Left forelimb (tissue), 1 donor: ENCODE results near the gene HSP90B1.
A peak's percentile ranks its signal among the peaks of the same experiment; 100 is the strongest.

Experiments
- DNase-seq: peaks from one replicate; pipeline ENCODE4 v3.0.0-alpha.2; 2018; ENCODE audit warnings: low spot score

The HSP90B1 gene

DNA sequence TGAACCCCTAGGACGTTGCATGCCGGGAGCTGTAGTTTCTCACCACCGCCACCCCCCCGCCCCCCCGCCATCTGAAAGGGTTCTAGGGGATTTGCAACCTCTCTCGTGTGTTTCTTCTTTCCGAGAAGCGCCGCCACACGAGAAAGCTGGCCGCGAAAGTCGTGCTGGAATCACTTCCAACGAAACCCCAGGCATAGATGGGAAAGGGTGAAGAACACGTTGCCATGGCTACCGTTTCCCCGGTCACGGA lies 501 bp upstream of the HSP90B1 start:
- no peak for DNase-seq

DNA sequence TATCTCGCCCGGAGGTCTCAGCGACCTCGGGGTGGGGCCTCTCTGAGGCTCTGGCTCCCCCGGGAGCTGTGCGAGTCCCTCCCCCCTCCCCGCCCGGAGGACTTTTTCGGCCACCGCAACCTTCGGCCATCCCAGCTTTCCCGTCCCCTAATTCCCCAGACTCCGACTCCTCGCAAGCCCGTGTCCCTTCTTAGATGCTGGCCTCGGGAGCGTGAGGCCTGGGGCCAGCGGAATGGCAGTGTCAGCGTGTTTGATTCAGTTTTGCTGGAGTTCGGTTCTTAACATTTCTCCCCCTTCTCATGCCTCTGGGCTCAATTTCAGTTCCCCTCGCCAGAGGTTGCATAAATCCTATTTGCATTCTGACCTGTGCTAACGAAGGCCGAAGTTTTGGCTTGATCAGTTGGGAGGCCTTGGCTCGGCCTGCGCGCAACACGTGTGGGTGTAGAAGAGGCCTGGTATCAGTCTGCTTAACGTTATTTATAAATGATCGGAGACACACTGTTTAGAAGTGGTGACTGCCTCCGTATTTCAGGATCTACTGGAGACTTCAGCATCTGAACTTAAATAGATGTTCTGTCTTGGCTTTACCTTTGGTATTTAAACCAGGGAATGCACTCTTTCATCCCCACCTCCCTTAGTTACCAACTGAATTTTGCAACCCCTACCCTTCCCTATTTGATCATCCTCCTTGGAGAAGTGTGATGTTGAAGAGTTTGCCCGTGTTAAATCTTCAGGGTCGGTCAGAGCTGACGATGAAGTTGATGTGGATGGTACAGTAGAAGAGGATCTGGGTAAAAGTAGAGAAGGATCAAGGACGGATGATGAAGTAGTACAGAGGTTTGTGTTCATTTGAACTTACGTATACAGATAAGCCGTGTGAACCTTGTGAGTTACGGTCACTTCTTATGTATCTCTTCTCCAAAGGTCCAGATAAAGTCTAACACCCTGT lies 851 bp downstream of the HSP90B1 start:
- DNase-seq: no peak

DNA sequence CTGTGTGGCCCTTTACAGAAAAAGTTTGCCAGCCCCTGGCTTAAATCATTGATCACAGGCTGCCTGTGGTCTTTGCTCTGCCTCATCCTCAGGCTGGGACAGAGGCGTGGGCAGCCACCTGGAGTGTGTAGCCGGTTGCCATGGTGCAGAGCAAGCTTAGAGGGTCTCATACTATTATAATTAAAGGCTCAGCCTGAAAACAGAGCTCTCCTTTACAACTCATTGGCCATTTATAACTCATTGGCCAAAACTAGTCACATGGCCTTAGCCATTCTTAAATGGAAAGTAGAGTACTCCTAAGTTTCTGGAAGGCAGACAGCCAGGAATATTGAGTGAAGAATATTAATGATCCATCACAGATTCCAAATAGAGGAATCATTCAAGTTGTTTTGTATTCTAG lies 3.0 kb downstream of the HSP90B1 start:
- DNase-seq: no peak

DNA sequence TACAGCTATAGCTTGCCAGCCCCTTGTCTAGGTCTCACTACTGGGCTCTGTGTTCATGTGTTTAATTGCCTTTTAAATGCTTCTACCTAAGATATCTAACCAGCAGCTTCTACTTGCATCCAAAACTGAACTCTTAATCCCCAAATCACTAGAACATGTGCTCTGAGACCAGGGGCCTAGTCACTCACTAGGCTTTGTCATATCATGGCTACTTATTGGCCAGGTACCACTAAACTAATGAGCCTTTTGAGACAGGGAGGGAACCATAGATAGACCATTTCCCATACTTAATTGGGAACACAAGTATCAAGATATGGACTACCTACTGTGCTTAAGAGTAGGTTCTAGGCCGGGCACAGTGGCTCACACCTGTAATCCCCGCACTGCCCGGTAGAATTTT lies 6.5 kb downstream of the HSP90B1 start:
- no peak for DNase-seq

DNA sequence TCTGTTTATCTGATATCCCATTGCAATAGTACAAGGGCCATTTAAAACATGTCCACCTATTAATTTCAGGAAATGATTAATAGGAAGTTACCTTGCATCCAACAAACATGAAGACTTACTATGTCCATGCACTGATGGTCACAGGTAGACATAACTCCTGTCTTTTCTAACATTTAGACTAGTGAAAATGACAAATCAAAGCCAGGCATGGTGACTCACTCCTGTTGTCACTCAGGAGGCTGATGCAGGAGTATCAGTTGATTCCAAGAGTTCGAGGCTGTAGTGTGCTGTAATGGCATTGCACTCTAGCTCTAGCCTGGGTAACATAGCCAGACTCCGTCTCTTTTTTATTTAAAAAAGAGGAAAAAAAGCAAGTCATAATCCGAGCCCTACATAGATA lies 14.8 kb downstream of the HSP90B1 start:
- no peak for DNase-seq

DNA sequence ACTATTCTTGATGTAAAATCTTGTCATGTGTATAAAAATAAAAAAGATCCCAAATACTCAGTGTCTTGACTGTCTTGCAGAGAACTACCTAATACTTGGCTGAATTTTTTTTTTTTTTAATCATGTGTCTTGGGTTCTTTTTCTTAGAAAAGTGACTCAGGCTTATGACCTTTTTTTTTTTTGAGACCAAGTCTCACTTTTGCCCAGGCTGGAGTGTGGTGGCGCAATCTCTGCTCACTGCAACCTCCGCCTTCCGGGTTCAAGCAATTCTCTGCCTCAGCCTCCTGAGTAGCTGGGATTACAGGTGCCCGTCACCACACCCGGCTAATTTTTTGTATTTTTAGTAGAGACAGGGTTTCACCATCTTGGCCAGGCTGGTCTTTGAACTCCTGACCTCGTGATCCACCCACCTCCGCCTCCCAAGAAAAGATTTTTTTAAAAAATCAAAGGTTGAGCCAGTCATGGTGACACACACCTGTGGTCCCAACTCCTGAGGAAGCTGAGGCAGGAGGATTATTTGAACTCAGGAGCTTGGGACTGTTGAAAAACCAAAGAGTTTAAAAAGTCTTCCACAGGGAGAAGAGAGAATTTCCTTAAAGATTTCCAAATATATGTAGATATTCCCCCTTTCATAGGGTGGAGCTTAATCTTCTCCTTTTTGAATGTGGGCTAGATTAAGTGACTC lies 17.8 kb downstream of the HSP90B1 start:
- no peak for DNase-seq

DNA sequence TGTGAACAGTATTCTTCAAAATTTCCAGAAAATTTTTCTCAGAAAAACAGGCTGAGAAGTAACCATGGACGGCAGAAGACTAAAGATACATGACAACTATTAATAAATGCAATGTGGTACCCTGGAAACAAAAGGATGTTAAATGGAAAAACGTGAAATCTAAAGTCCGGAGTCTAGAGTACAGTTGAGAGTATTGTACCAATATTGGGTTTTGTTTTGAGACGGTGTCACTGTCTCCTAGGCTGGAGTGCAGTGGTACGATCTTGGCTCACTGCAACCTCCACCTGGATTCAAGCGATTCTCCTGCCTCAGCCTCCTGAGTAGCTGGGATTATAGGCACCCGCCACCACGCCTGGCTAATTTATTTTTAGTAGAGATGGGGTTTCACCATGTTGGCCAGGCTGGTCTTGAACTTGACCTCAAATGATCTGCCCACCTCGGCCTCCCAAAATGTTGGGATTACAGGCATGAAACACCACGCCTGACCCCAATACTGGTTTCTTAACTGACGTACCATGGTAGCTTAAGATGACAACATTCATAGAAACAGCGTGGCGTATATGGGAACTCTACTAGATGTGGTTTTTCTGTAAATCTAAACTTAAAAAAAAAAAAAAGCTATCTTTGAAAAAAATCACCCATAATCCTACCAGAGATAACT lies 18.7 kb downstream of the HSP90B1 start:
- no peak for DNase-seq

DNA sequence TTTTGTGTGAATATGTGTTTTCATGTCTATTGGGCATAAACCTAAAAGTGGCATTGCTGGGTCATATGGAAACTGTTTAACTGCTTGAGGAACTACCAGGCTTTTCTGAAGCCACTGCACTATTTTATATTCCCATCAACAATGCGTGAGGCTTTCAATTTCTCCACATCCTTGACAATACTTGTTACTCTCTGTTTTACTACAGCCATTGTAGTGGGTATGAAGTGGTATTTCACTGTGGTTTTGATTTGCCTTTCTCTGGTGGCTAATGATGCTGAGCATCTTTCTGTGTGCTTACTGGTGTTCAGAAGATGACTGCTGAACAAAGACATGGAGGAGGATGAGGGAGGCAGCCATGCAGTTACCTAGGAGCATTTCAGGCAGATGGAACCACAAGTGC lies 22.3 kb downstream of the HSP90B1 start:
- DNase-seq: no peak

DNA sequence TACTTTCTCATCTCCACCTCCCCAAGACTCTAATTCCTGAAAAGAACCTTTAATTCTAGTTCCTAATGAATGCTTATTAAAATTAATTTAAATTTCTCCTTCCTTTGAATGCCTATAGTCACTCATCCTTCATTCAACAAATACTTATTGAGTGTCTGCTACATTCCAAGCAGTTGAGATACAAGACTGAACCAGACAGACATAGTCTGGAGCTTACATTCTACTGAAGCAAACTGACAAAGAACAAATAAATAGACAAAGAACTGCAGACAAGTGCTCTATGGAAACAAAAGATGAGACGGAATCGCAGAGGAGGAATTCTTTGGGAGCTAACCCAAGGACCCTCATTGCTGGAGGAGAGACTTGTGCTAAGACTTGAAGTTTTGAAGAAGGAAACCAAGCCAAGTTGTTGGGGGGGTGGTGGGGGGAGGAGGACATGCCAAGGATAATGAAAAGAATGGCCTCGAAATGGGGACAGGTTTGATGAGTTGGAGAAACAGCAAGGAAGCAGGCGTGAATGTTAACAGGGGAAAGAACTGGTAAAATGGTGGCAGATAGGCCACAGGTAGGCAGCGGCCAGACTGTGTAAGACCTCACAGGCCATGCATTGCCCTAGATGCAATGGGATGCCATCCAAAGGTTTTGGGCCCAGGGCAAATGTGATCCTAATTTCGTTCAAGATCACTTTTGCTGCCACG lies 25.8 kb downstream of the HSP90B1 start:
- DNase-seq: no peak

DNA sequence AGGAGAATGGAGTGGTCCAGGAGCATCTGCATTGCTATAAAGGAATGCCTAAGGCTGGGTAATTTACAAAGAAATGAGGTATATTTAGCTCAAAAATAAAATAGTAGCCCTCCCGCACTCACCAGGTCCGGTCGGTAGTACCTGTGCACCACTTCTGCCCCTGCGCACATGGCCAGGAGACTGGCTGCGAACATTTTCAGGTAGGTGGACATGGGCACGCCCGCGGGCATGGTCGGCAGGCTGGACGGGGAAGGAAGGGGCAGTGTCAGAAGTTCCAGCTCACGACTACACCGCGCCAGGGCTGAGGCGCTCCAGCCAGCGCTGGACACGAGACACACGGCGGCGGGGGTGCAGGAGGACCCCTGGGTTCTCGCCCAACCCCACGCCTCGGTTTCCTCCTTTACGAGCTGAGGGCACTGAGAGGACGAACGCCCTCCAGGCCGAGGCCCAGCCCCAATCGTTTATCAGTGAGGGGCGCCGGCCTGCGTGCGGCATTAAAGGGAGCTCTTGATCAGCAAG lies 26.4 kb downstream of the HSP90B1 start:
- DNase-seq: no peak

DNA sequence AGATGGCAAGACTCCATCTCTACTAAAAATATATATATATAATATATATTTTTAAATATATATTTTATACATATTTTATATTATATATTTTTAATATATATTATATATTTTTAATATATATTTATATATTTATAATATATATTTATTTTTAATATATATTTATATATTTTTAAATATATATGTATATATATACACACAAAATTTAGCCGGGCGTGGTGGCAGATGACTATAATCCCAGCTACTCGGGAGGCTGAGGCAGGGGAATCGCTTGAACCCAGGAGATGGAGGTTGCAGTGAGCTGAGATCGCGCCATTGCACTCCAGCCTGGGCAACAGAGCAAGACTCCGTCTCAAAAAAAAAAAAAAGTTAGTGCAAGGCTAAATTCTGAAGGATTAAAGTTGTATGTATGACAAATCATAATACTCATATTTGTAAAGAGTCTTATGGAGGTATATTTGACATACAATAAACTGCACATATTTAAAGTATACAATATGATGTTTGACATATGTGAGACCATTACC lies 27.7 kb downstream of the HSP90B1 start:
- no peak for DNase-seq

DNA sequence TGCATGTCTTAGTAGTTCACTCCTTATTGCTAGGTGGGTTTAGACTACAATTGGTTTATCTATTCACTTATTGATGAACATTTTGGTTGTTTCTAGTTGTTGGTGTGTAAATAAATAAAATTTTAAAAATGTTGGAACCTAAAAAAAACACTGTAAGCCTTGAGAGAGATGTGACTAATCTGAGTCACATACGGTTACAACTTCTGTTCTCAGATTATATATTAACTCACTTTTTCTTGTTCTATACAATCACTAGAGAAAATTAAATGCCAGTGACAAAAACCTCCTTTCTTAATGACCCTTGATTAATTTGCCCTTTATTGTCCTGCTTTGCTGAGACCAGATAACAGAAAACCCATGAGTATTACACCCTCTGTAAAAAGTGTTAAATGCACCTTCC lies 28.4 kb downstream of the HSP90B1 start:
- no peak for DNase-seq

DNA sequence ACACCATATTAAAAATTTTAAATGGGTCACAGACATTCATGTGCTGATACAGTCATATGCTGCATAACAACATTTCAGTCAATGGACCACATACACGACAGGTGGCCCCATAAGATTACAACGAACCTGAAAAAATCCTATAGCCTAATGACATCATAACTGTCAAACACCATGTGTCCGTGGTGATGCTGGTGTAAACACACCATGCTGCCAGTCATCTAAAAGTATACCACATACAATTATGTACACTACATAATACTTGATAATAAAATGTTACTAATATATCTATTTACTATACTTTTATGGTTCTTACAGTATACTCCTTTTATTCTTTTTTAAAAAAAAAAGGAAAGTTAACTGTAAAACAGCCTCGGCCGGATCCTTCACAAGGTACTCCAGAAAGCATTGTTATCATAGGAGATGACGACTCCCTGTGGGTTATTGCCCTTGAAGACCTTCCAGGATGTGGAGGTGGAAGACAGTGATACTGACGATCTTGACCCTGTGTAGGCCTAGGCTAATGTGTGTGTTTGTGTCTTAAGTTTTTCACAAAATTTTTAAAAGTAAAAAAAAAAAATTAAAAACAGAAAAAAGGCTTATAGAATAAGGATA lies 30.5 kb downstream of the HSP90B1 start:
- no peak for DNase-seq

DNA sequence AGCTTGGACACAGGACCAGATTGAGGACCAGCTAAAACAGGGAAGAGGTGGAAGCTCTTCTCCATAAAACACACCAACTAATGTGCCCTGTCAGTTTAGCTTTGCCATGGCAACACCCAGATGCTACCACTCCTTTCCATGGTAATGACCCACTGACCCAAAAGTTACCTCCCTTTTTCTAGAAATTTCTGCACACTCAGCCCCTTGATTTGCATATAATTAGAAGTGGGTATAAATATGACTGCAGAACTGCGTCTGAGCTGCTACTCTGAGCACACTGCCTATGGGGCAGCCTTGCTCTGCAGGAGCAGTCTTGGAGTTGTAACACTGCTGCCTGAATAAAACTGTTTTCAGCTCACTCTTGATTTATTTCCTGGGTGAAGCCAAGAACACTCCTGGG lies 32.3 kb downstream of the HSP90B1 start:
- no peak for DNase-seq

DNA sequence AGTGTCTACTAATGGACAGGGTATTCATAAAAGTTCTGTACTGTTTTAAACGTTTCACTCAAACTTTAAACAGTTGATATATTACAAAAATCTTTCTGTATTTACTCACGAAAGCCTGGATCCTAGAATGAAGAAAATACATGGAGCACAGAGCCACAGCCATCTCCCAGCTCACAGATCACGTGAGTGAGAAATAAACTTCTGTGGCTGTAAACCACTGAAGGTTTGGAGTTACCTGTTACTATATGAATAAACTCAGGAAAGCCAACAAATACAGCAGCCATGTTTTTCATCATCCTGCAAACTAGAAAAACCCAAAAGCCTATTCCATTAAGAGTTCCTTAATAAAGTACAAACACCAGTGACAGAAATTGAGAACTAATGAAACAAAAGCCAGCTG lies 34.6 kb downstream of the HSP90B1 start:
- DNase-seq: no peak

DNA sequence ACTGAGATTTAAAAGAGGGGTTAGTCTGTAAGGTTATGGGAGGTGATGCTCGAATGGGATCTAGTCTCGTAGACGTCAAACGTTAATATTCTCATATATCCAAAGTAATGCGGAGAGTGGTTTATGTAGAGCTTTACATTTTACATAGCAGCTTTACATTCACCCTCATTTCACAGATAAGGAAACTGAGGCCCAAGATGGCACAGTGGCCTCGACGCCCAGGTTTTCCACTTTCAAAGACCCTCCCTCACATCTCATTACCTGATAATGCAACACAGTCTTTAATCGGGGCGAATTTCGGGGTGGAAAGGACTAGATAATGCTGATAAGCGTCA lies 35.0 kb downstream of the HSP90B1 start:
- no peak for DNase-seq

DNA sequence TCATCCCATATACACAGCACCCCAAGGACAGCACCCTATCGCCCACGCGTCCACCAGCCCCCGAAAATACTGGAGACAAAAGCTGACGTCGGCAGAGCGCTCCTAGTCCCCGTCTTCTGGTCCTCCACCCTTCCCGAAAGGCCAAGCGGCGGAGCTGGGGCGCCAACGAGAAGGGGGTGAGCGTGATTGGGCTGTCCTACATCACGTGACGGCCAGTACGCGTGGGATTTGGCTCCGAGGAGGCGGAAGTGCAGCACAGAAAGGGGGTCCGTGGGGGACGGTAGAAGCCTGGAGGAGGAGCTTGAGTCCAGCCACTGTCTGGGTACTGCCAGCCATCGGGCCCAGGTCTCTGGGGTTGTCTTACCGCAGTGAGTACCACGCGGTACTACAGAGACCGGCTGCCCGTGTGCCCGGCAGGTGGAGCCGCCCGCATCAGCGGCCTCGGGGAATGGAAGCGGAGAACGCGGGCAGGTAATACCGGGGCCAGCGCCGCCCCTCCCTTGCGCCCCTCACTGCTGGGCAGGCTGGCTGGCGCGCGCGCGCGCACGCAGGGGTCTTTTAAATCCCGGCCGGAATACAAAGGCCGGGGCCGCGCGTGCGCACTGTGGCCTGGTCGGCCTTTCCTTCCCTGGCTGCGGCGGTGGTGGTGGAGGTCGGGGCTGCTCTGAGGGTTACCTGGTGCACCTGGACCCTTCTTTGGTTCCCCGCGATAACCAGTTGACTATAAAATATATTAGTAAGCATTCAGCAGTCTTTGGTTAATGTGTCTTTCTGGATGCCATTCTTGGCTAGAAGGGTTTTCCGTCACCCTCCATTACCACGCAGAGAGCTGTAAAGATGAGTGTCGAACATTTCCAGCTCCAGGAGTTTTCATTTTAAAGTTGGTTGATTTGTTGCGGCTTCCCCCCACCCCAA lies 35.6 kb downstream of the HSP90B1 start, which contains the start of gene TDG:
Gene TDG, plus strand, starts transcription at position 283 of the 915 bp plus-strand sequence. Its CDS starts 166 bp downstream, at position 449.
- DNase-seq: peak; percentile 98

DNA sequence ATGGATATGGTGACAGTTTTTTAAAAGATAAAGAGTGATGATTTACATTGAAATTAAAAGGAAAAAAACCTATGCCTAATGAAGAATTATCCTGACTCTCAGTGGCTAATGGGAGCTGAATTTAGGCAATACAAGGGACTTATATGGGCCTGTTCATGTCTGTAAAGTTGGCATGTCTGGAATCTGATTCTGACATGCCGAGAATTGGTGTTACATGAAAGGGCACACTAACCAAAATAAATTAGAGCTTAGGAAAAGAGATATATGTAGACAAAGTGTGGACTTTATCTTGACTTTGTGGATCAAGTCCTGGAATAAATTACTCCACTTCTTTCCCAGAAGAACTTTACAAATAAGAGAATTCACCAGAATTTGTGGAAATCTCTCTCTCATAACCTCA lies 36.5 kb downstream of the HSP90B1 start:
- DNase-seq: no peak

DNA sequence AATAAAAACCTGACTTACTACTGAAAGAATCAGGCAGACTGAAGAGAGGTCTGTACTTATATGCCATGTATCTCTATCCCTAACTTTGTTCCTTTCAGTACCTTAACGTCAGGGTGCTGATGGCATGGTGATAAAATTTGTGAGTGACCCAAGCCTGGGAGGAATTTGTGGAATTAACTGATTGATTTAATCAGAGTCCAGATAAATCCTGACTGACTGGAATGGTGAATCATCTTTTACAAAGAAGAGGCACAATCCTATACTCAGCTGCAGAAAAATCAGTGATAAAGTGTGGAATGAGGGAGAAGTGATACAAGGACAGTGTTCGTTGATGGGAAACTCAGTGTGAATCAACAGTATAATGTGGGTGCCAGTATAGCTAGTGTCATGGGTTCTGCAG lies 39.2 kb downstream of the HSP90B1 start:
- no peak for DNase-seq

DNA sequence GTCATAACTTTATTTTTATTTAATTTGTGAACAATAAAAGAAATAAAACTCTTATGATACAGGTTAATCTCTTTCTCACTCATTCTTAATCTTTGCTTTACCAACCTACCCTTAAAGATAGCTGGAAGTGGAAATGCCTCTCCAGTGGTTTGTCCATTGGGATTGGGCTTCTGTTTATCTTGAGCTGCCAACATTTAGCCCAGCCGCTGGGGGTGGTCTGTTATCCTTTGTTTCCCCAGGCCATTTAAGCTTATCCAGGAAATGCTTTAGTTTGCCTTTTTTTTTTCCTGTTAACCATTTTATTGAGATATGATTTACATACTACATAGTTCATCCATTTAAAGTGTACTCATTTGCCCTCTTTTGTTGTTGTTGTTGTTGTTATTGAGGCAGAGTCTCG lies 43.7 kb downstream of the HSP90B1 start:
- DNase-seq: no peak

DNA sequence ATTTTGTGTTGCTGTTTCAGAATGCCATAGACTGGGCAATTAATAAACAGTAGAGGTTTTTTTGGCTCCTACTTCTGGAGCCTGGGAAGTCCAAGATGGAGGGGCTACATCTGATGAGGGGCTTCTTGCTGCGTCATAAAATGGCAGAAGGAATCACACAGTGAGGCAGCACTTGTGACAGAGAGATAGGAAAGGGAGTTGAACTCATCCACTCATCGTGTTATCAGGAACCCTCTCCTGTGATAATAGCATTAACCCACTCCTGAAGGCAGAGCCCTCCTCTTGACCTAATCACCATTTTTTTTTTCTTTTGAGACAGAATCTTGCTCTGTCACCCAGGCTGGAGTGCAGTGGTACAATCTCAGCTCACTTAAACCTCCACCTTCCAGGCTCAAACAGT lies 45.2 kb downstream of the HSP90B1 start:
- no peak for DNase-seq
